A549 treated with Hydrocortisone at 1 μM for 4 hours (cell line): ENCODE measurements around the gene EVPL. TPM values are rescaled to one million over a fixed set of nuclear protein-coding genes. Genes with fewer than 3 reads are reported as not detected.

Experiments used
- total RNA-seq: library from RNA; stranded (reverse); fragments of 200-300 nt; extraction: Qiagen RNA extraction; gene quantifications from 5 replicates; pipeline ENCODE4 v1.2.3, GENCODE V29; 2022

The EVPL gene
- total RNA-seq, result 14.7 to 18.8 TPM (median 16.8 TPM) in 5 replicates

DNA sequence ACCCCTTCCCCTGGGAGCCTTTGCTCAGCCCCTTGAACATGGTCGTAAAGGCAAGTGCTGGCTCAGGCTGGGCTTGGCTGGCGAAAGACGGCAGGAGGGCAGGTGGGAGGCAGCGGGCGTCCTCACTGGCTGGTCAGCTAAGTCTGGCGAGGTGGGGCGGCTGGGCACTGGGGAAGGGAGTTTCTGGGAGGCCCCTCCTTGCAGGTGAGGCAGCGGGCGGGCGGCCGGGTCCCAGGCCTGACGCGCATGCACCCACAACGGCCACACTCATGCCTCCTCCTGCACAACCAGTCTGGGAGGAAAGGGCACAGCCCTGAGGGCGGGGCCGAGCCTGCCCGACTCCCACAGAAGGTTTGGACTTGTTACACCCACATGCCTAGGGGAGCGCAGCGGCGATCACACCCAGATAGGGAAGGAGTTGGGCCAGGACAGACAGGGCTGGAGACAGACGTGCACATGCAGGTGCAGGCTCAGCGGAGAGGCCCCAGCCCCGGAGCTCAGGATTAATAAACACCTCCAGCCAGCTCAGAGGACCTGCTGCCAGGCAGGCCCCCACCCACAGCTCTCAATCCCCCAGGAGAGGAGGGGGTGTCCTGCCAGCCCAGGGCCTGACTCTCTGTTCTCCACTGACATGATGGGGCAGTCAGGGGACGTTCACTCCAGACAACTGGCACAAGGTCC, at the start of gene EVPL:
Gene EVPL (minus strand): TSS at position 148 of the 681 bp plus-strand sequence. CDS start 108 bp downstream, at position 40.

DNA sequence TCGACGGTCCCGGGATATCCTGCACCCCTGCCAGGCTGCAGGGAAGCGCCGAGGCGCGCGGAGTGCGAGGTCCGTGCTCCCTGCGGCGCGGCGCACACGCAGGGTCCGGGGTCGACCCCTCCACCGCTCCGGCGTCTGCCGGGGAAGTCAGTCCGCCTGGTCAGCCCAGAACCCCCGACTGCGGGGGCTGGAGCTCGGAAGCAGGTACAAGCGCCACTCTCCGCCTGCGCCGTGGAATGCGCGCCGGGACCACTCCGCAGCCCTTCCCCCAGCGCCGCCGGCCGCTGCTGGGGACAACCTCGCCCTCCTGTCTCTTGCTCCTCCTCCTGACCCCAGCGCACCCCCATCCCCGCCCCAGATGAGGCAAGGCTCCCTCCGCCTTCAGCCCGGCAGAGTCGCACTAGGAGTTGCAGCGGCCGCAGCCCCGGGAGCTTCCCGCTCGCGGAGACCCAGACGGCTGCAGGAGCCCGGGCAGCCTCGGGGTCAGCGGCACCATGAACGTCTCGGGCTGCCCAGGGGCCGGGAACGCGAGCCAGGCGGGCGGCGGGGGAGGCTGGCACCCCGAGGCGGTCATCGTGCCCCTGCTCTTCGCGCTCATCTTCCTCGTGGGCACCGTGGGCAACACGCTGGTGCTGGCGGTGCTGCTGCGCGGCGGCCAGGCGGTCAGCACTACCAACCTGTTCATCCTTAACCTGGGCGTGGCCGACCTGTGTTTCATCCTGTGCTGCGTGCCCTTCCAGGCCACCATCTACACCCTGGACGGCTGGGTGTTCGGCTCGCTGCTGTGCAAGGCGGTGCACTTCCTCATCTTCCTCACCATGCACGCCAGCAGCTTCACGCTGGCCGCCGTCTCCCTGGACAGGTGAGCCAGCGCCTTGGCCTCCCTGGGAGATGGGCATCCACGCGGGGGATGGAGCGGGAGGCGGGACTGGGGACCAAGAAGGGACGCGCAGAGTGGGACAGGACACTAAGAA, 47.6 kb upstream of the EVPL start, which contains the start of gene GALR2:
Gene GALR2 (plus strand): TSS at position 392 of the 974 bp plus-strand sequence. CDS start 103 bp downstream, at position 495.

DNA sequence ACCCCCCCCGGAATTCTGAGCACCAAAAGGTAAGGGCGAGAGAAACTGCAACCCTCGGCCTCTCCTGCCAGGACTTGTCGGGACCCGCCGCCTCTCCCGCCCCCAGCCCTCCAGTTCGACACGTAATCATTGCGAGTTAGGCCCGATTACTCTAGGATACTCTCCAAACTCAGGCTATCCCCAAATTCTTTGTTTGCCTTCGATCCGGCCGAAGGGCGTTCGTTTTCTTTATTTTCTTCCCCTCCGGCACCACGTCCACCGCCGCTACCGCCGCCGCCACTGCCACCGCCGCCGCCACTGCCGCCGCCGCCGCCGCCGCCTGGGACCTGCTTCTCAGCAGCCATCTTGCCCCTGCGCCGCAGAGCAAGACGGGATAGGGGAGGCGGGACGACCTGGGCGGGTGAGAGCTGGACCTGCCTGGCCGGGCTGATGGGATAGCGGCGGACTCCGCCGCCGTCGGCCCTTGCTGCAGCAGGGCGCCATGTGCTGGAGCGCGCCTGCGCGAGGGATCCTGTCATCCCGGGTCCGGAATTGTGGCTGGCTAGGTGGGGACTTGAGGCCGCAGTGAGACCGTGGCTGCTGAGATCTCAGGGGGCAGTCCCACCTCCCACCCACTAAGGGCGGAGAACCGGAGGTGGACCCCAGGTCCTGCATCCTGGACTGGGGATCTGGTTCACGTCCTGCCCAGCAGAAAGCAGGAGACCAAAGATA, 45.2 kb upstream of the EVPL start, which contains the start of gene SRP68:
Gene SRP68 (minus strand): TSS at position 370 of the 711 bp plus-strand sequence. CDS start 26 bp downstream, at position 344.

DNA sequence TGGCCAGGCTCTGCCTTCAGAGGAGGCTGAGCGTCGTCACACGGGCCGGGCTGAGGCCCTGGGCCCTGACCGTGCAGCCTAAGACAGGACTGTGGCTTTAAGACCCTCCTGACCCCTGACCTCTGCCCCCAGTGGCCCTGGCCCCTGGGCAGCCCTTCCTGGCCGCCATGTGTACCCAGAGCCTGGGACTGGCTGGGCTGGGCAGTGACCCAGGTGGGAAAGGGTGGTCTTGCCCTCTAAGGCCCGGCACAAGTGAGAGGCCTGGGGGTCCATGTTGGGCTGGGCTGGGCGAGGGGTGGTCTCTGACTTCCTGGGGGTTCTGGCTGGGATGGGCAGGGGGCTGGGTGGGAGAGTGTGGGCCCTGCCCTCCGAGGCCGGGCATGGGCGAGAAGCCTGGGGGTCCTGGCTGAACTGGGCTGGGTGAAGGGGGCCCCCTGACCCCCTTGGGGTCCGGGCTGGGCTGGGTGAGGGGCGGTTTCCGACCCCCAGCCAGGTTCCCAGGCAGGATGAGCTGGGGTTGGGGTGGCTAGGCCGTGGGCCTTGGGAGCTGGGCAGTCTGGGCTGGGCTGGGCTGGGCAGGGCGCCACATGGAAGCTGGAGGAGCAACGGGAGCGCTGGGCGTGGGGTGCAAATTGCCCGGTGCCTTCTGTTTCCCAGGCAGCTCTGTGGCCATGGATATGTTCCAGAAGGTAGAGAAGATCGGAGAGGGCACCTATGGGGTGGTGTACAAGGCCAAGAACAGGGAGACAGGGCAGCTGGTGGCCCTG, 26.2 kb downstream of the EVPL start, which contains the start of gene CDK3:
Gene CDK3 (plus strand): TSS at position 101 of the 767 bp plus-strand sequence. CDS start 571 bp downstream, at position 672.

DNA sequence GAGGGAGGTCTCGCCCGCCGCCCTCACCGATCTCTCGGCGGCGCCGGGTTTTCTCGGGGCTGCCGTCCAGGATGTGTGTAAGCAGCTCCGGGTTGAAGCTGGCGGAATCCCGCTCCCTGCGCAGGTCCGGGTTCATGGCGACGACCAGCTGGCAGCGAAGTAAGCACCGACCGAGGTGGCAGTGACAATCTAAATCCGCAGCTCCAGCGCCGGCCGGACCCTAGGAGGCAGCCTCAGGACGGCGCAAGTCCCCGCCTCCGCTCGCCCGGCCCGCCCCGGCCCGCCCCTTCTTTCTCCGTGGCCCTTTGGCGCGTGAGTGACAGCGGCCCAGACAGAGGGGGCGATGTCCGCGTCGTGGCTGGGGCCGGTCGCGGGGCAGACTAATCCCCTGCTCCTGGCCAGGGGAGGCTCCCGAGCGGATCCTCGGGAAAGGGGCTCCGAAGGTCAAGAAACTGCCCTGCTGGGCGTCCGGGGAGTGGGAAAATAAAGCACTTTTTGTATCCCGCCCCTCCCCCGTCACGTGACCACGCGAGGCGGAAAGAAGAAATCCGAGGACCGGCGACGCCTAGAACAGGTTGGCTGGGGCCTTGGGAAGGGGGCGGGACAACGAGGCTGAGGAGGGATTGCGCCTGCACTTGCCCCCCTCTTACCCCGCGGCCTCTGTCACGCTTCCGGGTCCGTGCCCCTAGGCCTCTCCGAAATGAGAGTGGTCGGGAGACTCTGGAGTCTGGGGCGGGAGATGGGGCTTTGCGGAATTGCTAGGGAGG, 48.0 kb downstream of the EVPL start, which contains the start of the genes ACOX1 and TEN1:
Gene ACOX1 (minus strand): TSS at position 229 of the 767 bp plus-strand sequence. CDS start 93 bp downstream, at position 136.
Gene TEN1 (plus strand): TSS at position 303 of the 767 bp plus-strand sequence. CDS start 6,953 bp downstream, outside the sequence.

Other genes starting within 250 kb of the EVPL start
- gene UNK, start 242.5 kb downstream of the EVPL start, total RNA-seq, result 23.3 to 29.5 TPM (median 28.0 TPM) in 5 replicates
- gene UNC13D, start 182.9 kb downstream of the EVPL start, total RNA-seq, result 5.0 to 6.8 TPM (median 5.9 TPM) in 5 replicates
- gene WBP2, start 172.0 kb downstream of the EVPL start, total RNA-seq, result 78.8 to 101 TPM (median 86.8 TPM) in 5 replicates
- 134 to 188 TPM (median 179 TPM) in 5 replicates for gene TRIM47, start 148.7 kb downstream of the EVPL start, total RNA-seq
- 31.1 to 41.1 TPM (median 35.9 TPM) in 5 replicates for gene TRIM65, start 130.4 kb downstream of the EVPL start, total RNA-seq
- gene MRPL38, start 122.4 kb downstream of the EVPL start, total RNA-seq, result 90.5 to 127 TPM (median 118 TPM) in 5 replicates
- 5.8 to 8.8 TPM (median 7.4 TPM) in 5 replicates for gene FBF1, start 86.3 kb downstream of the EVPL start, total RNA-seq
- gene ACOX1, start 48.1 kb downstream of the EVPL start, total RNA-seq, result 14.4 to 19.8 TPM (median 16.1 TPM) in 5 replicates
- 22.1 to 25.6 TPM (median 24.6 TPM) in 5 replicates for gene TEN1, start 48.1 kb downstream of the EVPL start, total RNA-seq
- 2.8 to 5.7 TPM (median 4.7 TPM) in 5 replicates for gene CDK3, start 26.5 kb downstream of the EVPL start, total RNA-seq
- 80.7 to 90.9 TPM (median 85.2 TPM) in 5 replicates for gene SRP68, start 45.2 kb upstream of the EVPL start, total RNA-seq
- 0.89 to 1.8 TPM (median 1.7 TPM) in 5 replicates for gene GALR2, start 47.5 kb upstream of the EVPL start, total RNA-seq
- gene ZACN, start 51.9 kb upstream of the EVPL start, total RNA-seq, result 0.13 to 0.53 TPM (median 0.33 TPM) in 5 replicates
- gene EXOC7, start 76.5 kb upstream of the EVPL start, total RNA-seq, result 57.5 to 64.4 TPM (median 61.2 TPM) in 5 replicates
- 0.76 to 1.0 TPM (median 0.84 TPM) in 5 replicates for gene FOXJ1, start 113.9 kb upstream of the EVPL start, total RNA-seq
- gene RNF157, start 213.2 kb upstream of the EVPL start, total RNA-seq, result 8.2 to 11.2 TPM (median 10.6 TPM) in 5 replicates
- 87.3 to 156 TPM (median 136 TPM) in 5 replicates for gene UBALD2, start 238.0 kb upstream of the EVPL start, total RNA-seq